Measurements from ENCODE around the gene DLGAP1. TPM values are rescaled to one million over a fixed set of nuclear protein-coding genes. Genes with fewer than 3 reads are reported as not detected.

The DLGAP1 gene
- total and polyA plus RNA-seq, 2 of the 8 experiments (the other 6 are each of a cell fraction or from before 2014, with no cell fraction given), result 11.8 to 16.9 TPM

DNA sequence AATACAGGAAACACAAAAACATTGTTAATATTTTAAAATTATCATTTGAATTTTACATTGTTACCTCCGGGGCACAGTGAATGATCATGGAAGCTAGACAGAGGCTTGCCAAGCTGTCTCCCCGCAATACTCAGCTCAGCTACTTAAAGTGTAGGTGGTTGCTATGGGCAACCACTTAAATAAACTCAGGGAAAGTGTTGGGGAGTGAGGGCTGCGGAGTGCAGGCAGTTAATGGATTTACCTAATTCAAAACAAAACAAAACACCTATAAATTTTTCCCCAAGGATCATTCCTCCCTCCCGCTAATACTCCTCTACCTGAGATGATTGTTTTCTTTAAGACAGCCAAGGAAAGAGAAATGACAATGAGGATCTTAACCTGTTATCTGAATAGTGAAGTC lies 655.6 kb downstream of the DLGAP1 start:
- H3K79me2 ChIP-seq (ENCODE audit: control insufficient read depth in 1 of 2, insufficient read depth in 2 of 2, low read length in 2 of 2), result no peaks in the 10 kb centered on the region
- H3K9me3 ChIP-seq (ENCODE audit: insufficient read depth in 2 of 2, low read depth in 1 of 2, low read length in 1 of 2), result no peaks in the 10 kb centered on the region
- no peak overlapping the region for H4K5ac ChIP-seq (ENCODE audit: insufficient read length, low read depth, low read length)
- no peaks in the 10 kb centered on the region for H3K36me3 ChIP-seq (ENCODE audit: control insufficient read depth in 2 of 4, insufficient read depth in 4 of 4, low read length in 3 of 4)
- peaks cover 0 to 13% (median 2%) of the 10 kb centered on the region in 4 experiments; a peak in 4 of 7 replicates for H3K4me1 ChIP-seq (replicated peaks in 1 of 4; ENCODE audit: control insufficient read depth in 3 of 4, insufficient read depth in 4 of 4, low read length in 3 of 4)
- no peak overlapping the region for H2AK5ac ChIP-seq (ENCODE audit: low read depth, low read length)
- no peak overlapping the region for H3K23ac ChIP-seq (ENCODE audit: insufficient read length)
- H3K79me1 ChIP-seq (ENCODE audit: low read depth, low read length), result no peaks in the 10 kb centered on the region
- no peaks in the 10 kb centered on the region for H3K27me3 ChIP-seq (replicated peaks in 1 of 4; ENCODE audit: control insufficient read depth in 3 of 4, extremely low read depth in 1 of 4, insufficient read depth in 3 of 4, low read length in 3 of 4)
- no peak overlapping the region for H3K27ac ChIP-seq (ENCODE audit: low read depth, low read length)
- no peak overlapping the region for H3K4ac ChIP-seq (replicated peaks; ENCODE audit: insufficient read length, low read depth, low read length)
- H3K23me2 ChIP-seq (ENCODE audit: low read depth, low read length), result no peaks in the 10 kb centered on the region
- H2BK12ac ChIP-seq (ENCODE audit: low read depth, low read length), result no peak overlapping the region
- no peak overlapping the region for H4K91ac ChIP-seq (replicated peaks; ENCODE audit: insufficient read length, low read length)
- TF ChIP-seq KDM5A (IDR thresholded peaks at IDR 0.05; ENCODE audit: low read length) (no peak), BCL11A (IDR thresholded peaks at IDR 0.05; ENCODE audit: low read depth in 2 of 2, low read length in 2 of 2) (no peak), CREB1 (IDR thresholded peaks at IDR 0.05) (no peak), SIRT6 (IDR thresholded peaks at IDR 0.05; ENCODE audit: low read length) (no peak), GTF2F1 (IDR thresholded peaks at IDR 0.05; ENCODE audit: borderline replicate concordance, low read depth, low read length) (no peak), SP2 (IDR thresholded peaks at IDR 0.05; ENCODE audit: low read length) (no peak), SUZ12 (IDR thresholded peaks at IDR 0.05; ENCODE audit: low read length) (no peak), EZH2 (IDR thresholded peaks at IDR 0.05; ENCODE audit: low read depth, low read length, severe bottlenecking) (no peak), ATF3 (IDR thresholded peaks at IDR 0.05; ENCODE audit: insufficient read depth, low read depth, low read length) (no peak), HDAC6 (IDR thresholded peaks at IDR 0.05; ENCODE audit: low read depth, low read length) (no peak), CEBPB (IDR thresholded peaks at IDR 0.05; ENCODE audit: low read depth, low read length) (no peak), JUND (IDR thresholded peaks at IDR 0.05; ENCODE audit: low read length) (no peak)
- FAIRE-seq (no peak), DNase-seq (ENCODE audit: low read depth in 1 of 2, low spot score in 2 of 2) (no peak)
- no peak overlapping the region for H3K9ac ChIP-seq (replicated peaks in 1 of 4; ENCODE audit: extremely low read depth in 1 of 4, low read depth in 3 of 4, low read length in 3 of 4)
- no peak overlapping the region for H2AFZ ChIP-seq (ENCODE audit: low read length)
- H3K18ac ChIP-seq (ENCODE audit: extremely low read depth, low read length), result no peak overlapping the region
- H4K20me1 ChIP-seq (replicated peaks in 1 of 2; ENCODE audit: control insufficient read depth in 1 of 2, insufficient read depth in 2 of 2, low read length in 2 of 2), result no peaks in the 10 kb centered on the region
- H4K8ac ChIP-seq (ENCODE audit: extremely low read depth, insufficient read depth, low read length), result no peak overlapping the region
- ChIA-PET POLR2A (ENCODE audit: partially characterized antibody) (no interaction called here), CTCF (ENCODE audit: partially characterized antibody) (interaction anchor here (0.7 to 4.9 kb wide), 3 partner anchors 19 to 86 kb away, joined by 3 to 21 read pairs (median 4); no protein-coding TSS in a partner anchor)
- H3K4me3 ChIP-seq (ENCODE audit: extremely low read depth in 1 of 4, insufficient read depth in 2 of 4, low read depth in 3 of 4, low read length in 4 of 4), result no peak overlapping the region
- no peak overlapping the region for H2BK5ac ChIP-seq (ENCODE audit: low read depth, low read length)
- no peak overlapping the region for H3K4me2 ChIP-seq (ENCODE audit: insufficient read depth in 1 of 2, low read depth in 2 of 2, low read length in 2 of 2)
- H3K14ac ChIP-seq (ENCODE audit: insufficient read length), result no peak overlapping the region
- H2BK20ac ChIP-seq (ENCODE audit: low read length), result no peak overlapping the region
- H2BK120ac ChIP-seq (replicated peaks; ENCODE audit: low read depth, low read length), result no peak overlapping the region
- no peak overlapping the region for H3K56ac ChIP-seq (replicated peaks; ENCODE audit: insufficient read length, low read depth, low read length)
- H2BK15ac ChIP-seq (ENCODE audit: low read length), result no peak overlapping the region
- 84 to 100% methylated on average over 1 to 4 of the region's 4 CpGs for WGBS, 2 experiments (ENCODE audit: extremely low coverage in 1 of 2, insufficient coverage in 1 of 2, insufficient read length in 1 of 2, insufficient replicate concordance in 2 of 2, low coverage in 1 of 2, low lambda C conversion rate in 2 of 2, missing lambda C conversion rate in 1 of 2)
